Coronary artery (tissue), 2 donors: ENCODE data around the gene C19orf44.

Experiments
- DNase-seq: peaks from one replicate; pipeline ENCODE4 v3.0.0-alpha.2; 2017; ENCODE audit warnings: low spot score
- H3K27ac ChIP-seq, 2 donors: fragments of 200-600 bp; sonication (generic); one replicate each; pipeline ENCODE4 v1.5.1; 2016 to 2019
- H3K4me3 ChIP-seq: fragments of 200-600 bp; sonication (generic); 2 replicates; pipeline ENCODE4 v1.5.1; 2016; ENCODE audit warnings: mild to moderate bottlenecking, moderate library complexity
- TF ChIP-seq, protein P1 (sequence below): fragments of 200-600 bp; sonication (generic); IDR thresholded peaks from one replicate; pipeline ENCODE4 v1.5.1; 2019; ENCODE audit warnings: antibody characterized with exemption

The C19orf44 gene

DNA sequence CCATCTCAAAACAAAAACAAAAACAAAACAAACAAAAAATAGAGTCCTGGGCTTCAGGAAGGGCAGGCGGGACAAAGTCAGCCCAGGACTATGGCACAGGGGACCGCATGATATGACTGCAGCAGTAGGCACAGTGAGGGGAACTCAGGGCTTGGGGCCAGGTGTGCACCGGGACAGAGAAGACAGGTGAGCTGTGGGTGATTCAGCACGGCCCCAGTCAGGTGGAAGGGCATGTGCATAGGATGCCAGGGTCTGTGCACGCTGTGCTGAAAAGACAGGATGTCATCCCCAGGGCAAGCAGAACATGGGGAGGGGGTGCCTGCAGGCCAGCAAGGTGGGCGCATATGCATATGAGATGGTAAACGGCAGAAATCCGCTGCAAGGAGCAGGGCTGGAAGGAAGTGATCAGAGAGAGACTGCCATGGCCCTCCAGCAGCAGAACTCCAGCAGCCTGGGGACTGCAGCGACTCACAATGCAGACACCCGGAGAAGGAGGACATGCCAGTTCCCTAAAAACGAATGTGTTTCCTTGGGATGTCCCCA, 39.5 kb upstream of the C19orf44 start:
- no peak for DNase-seq
- Histone ChIP-seq H3K4me3 (peak overlapping the region; percentile 55), H3K27ac (peak overlapping the region; percentile 43 to 81)
- TF ChIP-seq, protein P1, sequence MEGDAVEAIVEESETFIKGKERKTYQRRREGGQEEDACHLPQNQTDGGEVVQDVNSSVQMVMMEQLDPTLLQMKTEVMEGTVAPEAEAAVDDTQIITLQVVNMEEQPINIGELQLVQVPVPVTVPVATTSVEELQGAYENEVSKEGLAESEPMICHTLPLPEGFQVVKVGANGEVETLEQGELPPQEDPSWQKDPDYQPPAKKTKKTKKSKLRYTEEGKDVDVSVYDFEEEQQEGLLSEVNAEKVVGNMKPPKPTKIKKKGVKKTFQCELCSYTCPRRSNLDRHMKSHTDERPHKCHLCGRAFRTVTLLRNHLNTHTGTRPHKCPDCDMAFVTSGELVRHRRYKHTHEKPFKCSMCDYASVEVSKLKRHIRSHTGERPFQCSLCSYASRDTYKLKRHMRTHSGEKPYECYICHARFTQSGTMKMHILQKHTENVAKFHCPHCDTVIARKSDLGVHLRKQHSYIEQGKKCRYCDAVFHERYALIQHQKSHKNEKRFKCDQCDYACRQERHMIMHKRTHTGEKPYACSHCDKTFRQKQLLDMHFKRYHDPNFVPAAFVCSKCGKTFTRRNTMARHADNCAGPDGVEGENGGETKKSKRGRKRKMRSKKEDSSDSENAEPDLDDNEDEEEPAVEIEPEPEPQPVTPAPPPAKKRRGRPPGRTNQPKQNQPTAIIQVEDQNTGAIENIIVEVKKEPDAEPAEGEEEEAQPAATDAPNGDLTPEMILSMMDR, result no peak

DNA sequence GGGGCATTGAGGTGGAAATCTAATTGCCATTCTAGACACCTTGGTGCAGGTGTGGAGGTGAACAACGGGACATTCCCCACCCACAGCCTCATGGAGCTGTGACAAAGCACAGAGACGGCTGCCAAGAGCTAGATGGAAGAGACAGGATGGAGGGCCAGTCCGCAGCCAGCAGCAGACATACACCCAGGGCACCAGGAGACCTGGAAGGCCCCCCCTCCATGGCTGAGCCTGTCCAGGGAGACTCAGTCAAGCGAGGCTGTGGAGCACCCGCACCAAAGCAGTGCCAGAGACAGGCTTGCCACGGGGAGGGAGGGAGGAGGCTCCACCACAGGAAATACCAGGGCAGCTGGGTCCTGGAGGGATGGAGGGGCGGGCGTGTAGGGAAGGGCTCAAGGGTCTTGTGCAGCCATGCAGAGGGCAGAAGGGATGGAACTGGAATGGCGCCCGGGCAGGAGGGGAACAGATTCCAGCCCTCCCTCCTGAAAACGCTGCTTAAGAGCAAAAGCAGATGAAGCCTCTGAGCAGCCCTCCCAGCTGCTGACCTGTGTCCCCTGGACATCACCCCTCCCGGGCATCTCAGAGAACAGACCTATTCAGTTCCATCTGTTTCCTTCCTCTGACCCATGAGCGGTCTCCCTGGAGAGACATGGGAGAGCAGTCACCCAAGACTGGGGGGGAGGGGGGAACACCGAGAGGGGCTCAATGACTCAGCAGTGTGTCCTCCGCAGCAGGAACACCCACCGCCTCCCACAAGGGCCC, 38.8 kb upstream of the C19orf44 start:
- H3K27ac ChIP-seq, result peak overlapping the region; percentile 43 to 81
- TF ChIP-seq, protein P1, result no peak
- DNase-seq, result no peak
- peak overlapping the region; percentile 55 for H3K4me3 ChIP-seq

DNA sequence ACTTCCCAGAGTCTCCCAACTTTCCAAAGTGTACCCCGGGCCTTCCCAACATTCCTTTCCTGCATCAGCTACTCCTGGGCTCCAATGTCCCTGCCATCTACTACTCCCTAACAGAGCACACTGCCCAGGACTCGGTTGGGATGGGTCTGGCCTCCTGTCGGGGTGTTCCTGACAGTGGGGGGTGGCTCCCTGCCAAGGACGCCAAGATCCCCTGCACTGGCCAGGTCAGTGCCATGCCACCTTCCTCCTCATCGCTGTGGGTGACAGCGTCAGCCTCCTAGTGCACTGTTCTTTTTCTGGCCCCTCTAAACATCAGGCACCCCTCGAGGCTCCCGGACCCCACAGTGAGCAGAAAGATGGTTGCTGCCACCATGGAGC, 38.3 kb upstream of the C19orf44 start:
- Histone ChIP-seq H3K4me3 (peak overlapping the region; percentile 55), H3K27ac (peak overlapping the region; percentile 43 to 81)
- DNase-seq, result no peak
- TF ChIP-seq, protein P1, result no peak

DNA sequence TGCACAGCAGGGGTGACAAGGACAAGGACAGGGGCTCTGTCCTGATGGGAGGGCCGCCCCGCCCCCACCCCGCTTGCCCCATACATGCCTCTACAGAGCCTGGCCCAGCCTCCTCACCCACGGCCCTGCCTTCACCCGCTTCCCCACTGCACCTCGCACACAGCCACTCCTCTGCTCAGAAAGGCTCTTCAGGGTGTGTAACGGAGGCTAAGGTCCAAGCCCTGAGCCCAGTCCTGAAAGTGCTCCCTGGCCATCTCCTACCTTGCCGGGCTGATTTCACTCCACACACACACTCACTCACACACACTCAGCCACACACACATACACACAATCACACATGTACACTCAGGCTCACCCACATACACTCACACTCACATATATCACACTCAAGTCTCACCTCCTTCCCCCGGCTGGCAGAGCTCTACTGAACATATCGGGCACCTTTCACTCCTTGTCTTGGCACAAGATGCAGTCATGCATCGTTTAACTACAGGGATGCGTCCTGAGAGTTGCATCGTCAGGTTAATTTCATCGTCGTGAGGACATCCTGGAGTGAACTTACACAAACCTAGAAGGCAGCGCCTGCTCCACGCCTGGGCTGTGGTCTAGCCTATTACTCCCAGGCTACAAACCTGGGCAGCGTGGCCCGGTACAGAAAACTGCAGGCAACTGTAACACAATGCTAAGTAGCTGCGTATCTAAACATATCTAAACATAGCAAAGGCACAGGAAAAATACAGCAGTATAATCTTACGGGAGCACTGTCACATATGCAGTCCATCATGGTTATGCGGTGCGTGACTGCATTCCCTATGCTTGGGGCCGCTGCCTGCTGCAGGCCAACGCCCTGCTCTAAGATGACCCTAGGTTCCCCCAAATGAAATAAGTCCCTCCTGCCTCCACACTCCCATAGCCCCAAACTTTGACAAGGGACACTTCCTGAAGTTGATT, 37.5 kb upstream of the C19orf44 start:
- no peak for DNase-seq

DNA sequence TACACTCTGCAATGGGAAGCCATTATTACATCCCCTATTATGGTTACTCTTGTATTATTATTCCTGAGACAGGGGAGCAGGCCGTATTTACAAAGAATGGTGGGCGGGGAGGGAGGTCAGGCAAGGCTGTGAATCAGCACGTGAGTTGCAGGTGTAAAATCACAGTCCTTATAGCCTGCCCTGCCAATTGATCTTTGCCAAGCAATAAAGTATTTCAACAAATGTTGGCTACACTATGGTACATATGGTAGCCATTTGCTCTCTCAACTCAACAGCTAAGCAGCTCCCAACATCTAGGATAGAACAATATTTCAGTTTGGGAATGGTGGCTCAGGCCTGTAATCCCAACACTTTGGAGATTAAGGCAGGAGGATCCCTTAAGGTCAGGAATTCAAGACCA, 36.5 kb upstream of the C19orf44 start:
- DNase-seq, result no peak
- TF ChIP-seq, protein P1, result no peak
- Histone ChIP-seq H3K4me3 (no peak overlapping the region), H3K27ac (no peak overlapping the region)

More for the DNA sequence above, 37.5 kb upstream of the C19orf44 start:
- TF ChIP-seq, protein P1, result no peak
- no peak overlapping the region for H3K4me3 ChIP-seq
- peak overlapping the region; percentile 43 to 81 for H3K27ac ChIP-seq

DNA sequence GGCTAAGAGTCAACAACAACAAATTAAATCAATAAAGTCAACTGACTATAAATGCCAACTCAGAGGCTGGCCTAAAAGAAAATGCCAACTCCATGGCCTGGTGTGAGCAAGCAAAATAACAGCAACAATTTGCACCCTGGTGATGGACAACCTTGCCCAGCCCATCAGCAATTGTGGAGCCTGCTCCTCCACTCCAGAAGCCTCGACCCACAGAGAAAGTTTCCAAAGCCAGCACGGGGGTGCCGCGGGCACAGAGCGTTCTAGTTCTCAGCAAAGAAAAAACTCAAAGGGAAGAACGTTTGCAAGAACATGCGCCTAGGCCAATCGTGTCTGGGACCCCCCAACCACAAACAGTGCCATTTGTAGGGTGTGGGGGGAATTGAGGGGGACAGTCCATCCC, 35.7 kb upstream of the C19orf44 start:
- TF ChIP-seq, protein P1, result no peak
- no peak overlapping the region for H3K27ac ChIP-seq
- H3K4me3 ChIP-seq, result no peak overlapping the region
- DNase-seq, result no peak
